Kidney (tissue), 14 donors: ENCODE measurements around the gene COL4A2. TPM values are rescaled to one million over a fixed set of nuclear protein-coding genes. Genes with fewer than 3 reads are reported as not detected.

Experiments used
- DNase-seq, 5 donors: peaks; one replicate each; pipeline ENCODE4 v3.0.0-alpha.2; 2013 to 2020
- FAIRE-seq: peaks from 2 replicates; lab custom pipeline; 2012; peaks lifted over from hg19 to GRCh38; lab: Jason Lieb, UNC
- H3K27ac ChIP-seq, 2 donors: one replicate each; pipeline ENCODE4 v1.7.0; 2013; ENCODE audit warnings: low read depth in 2 of 2, low read length in 2 of 2, inconsistent platforms in 1 of 2
- H3K27me3 ChIP-seq: one replicate; pipeline ENCODE4 v1.7.1; 2013; ENCODE audit warnings: low read length, inconsistent platforms; ENCODE audit not compliant: control insufficient read depth, insufficient read depth
- H3K36me3 ChIP-seq, 3 donors: one replicate each; pipeline versions ENCODE4 v1.7.0 to v1.7.1; 2013; ENCODE audit warnings: low read length in 3 of 3, control low read depth in 1 of 3, inconsistent platforms in 1 of 3; ENCODE audit not compliant: insufficient read depth in 3 of 3, control insufficient read depth in 2 of 3
- H3K4me1 ChIP-seq, 3 donors: one replicate each; pipeline versions ENCODE4 v1.7.0 to v1.7.1; 2013; ENCODE audit warnings: low read length in 3 of 3, inconsistent platforms in 1 of 3, low read depth in 1 of 3; ENCODE audit not compliant: control insufficient read depth in 2 of 3, insufficient read depth in 2 of 3
- H3K4me3 ChIP-seq, 3 donors: one replicate each; pipeline versions ENCODE4 v1.7.0 to v1.8.1; 2013; ENCODE audit warnings: low read length in 3 of 3, control low read depth in 1 of 3, inconsistent platforms in 1 of 3
- H3K9ac ChIP-seq, 3 donors: one replicate each; pipeline versions ENCODE4 v1.7.0 to v1.7.1; 2013; ENCODE audit warnings: low read length in 3 of 3, control low read depth in 1 of 3, inconsistent platforms in 1 of 3
- H3K9me3 ChIP-seq, 3 donors: one replicate each; pipeline versions ENCODE4 v1.7.0 to v1.7.1; 2013; ENCODE audit warnings: low read length in 3 of 3, control low read depth in 1 of 3, inconsistent platforms in 1 of 3; ENCODE audit not compliant: control insufficient read depth in 2 of 3, insufficient read depth in 1 of 3
- intact Hi-C: fragments of 100-400 bp; cut with DNase I; formaldehyde crosslinking; loops from one replicate; pipeline ENCODE4 v1.11.1; 2022
- polyA plus RNA-seq: library from polyadenylated mRNA; stranded (reverse); fragments of 350-450 nt; fragmentation: Illumina TruSeq; extraction: RNeasy Lipid Tissue Mini Kit (QIAGEN cat#74804); gene quantifications from one replicate; pipeline ENCODE4 v1.2.3, GENCODE V29; 2014; ENCODE audit warnings: low read depth, low replicate concordance; ENCODE audit not compliant: insufficient read depth
- total RNA-seq: library from RNA; stranded (reverse); fragmentation: NEBNext Ultra II Directional; extraction: Animal tissue kit (Norgen Biotek cat#: 25700); gene quantifications from one replicate; pipeline ENCODE4 v1.2.1, GENCODE V29; 2021
- TF ChIP-seq, protein P1 (sequence below): IDR thresholded peaks from 3 replicates; pipeline ENCODE4 v1.5.1; 2012; ENCODE audit warnings: mild to moderate bottlenecking, moderate library complexity, borderline replicate concordance; ENCODE audit not compliant: insufficient read depth; ENCODE audit errors: extremely low read depth
- donor health status: control.
- donor health status: control.
- donor health status: control.
- donor health status: control.
- donor health status: control.
- donor health status: DM: yes; HTN: yes; CAD: no.
- donor health status: Normal renal cell carcinoma (clear cell type).

COL4A2 gene
- total and polyA plus RNA-seq, 2 donors from 2014 or later, result 126 to 265 TPM

DNA sequence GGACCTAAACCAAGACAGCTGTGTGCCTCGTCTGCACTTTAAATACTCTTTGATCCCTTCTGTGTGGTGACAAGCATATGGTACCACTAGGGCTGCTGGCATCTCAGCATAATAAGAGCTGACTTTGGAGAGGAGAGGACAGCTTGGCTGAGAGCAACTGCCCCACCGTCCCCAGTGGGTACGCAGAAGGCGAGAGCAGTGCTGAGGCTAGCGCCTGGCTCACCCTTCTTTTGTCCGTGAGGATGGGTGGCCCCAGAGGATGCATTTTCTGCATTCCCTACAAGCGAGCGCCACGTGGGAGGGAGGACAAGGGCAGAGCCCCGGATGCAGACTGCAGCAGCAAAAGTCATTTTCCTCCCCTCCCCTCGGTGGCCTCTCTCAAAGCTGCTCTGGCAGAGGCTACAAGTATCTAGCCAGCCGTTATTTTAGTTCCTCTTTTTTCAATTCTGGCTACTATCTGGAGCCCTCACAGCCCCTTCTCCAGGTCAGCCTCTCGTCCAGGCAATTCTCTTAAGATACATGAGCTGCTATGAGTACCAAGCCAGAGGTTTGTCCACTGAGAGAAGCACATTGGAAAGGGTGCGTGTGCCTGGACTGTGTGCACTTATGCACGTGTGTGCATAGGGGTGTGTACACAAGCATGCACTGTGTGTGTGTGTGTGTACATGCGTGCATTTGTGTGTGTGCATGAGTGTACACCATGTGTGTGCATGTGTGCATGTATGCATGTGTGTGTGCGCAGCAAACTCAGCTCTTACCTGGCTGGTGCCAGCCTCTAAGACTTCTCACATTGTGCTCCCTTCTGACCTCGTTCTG lies 203.1 kb downstream of the COL4A2 start:
- Histone ChIP-seq H3K36me3 (peaks cover 4 to 50% (median 15%) of the 10 kb centered on the region in 3 donors), H3K9me3 (no peaks in the 10 kb centered on the region), H3K9ac (no peak overlapping the region), H3K27ac (no peak overlapping the region), H3K4me3 (no peak overlapping the region), H3K27me3 (no peaks in the 10 kb centered on the region), H3K4me1 (peaks cover 0 to 31% (median 27%) of the 10 kb centered on the region in 3 donors)
- TF ChIP-seq, protein P1, sequence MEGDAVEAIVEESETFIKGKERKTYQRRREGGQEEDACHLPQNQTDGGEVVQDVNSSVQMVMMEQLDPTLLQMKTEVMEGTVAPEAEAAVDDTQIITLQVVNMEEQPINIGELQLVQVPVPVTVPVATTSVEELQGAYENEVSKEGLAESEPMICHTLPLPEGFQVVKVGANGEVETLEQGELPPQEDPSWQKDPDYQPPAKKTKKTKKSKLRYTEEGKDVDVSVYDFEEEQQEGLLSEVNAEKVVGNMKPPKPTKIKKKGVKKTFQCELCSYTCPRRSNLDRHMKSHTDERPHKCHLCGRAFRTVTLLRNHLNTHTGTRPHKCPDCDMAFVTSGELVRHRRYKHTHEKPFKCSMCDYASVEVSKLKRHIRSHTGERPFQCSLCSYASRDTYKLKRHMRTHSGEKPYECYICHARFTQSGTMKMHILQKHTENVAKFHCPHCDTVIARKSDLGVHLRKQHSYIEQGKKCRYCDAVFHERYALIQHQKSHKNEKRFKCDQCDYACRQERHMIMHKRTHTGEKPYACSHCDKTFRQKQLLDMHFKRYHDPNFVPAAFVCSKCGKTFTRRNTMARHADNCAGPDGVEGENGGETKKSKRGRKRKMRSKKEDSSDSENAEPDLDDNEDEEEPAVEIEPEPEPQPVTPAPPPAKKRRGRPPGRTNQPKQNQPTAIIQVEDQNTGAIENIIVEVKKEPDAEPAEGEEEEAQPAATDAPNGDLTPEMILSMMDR, result no peak
- intact Hi-C loops, result no loop called here
- FAIRE-seq (no peak), DNase-seq (peak in 3 of 5 donors; percentile 26 to 55 (median 35))

DNA sequence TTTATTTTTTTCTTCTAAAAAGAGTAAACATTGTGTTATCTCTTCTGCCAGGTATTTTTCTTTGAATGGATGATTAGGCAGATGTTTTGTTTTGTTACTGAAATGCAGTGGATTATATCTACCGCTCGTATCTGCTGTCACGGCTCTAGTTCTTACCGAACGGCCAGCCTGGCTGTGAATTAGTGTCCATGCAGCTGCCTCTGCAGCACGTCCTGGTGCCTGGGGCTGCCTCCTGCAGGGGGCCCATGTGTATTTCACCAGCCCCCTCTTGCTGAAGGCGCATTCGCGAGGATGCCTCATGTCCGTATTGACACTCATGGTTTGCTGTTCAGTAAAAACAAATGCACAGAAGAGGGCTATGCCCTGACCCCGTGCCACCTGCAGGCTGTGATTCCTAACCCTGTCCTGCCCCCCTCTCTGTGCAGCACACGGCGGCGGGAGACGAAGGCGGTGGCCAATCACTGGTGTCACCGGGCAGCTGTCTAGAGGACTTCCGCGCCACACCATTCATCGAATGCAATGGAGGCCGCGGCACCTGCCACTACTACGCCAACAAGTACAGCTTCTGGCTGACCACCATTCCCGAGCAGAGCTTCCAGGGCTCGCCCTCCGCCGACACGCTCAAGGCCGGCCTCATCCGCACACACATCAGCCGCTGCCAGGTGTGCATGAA lies 204.6 kb downstream of the COL4A2 start:
- Histone ChIP-seq H3K4me3 (no peak overlapping the region), H3K27ac (no peak overlapping the region), H3K4me1 (peaks cover 0 to 27% (median 15%) of the 10 kb centered on the region in 3 donors), H3K9me3 (no peaks in the 10 kb centered on the region), H3K9ac (no peak overlapping the region), H3K27me3 (no peaks in the 10 kb centered on the region), H3K36me3 (peaks cover 4 to 50% (median 12%) of the 10 kb centered on the region in 3 donors)
- TF ChIP-seq, protein P1, result no peak
- intact Hi-C loops, result no loop called here
- peak in 1 of 5 donors; percentile 67 for DNase-seq
- FAIRE-seq, result no peak

DNA sequence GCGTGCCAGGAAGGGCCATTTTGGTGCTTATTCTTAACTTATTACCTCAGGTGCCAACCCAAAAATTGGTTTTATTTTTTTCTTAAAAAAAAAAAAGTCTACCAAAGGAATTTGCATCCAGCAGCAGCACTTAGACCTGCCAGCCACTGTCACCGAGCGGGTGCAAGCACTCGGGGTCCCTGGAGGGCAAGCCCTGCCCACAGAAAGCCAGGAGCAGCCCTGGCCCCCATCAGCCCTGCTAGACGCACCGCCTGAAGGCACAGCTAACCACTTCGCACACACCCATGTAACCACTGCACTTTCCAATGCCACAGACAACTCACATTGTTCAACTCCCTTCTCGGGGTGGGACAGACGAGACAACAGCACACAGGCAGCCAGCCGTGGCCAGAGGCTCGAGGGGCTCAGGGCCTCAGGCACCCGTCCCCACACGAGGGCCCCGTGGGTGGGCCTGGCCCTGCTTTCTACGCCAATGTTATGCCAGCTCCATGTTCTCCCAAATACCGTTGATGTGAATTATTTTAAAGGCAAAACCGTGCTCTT lies 205.2 kb downstream of the COL4A2 start:
- peaks cover 0 to 22% (median 11%) of the 10 kb centered on the region in 3 donors for H3K4me1 ChIP-seq
- no peak for FAIRE-seq
- H3K4me3 ChIP-seq, result no peak overlapping the region
- H3K9me3 ChIP-seq, result no peaks in the 10 kb centered on the region
- H3K9ac ChIP-seq, result no peak overlapping the region
- H3K36me3 ChIP-seq, result peaks cover 4 to 50% (median 12%) of the 10 kb centered on the region in 3 donors
- DNase-seq, result peak in 1 of 5 donors; percentile 52
- intact Hi-C loops, result no loop called here
- no peaks in the 10 kb centered on the region for H3K27me3 ChIP-seq
- H3K27ac ChIP-seq, result no peak overlapping the region
- TF ChIP-seq, protein P1, result no peak
